ENCODE data around the gene GPBP1. TPM values are rescaled to one million over a fixed set of nuclear protein-coding genes. Genes with fewer than 3 reads are reported as not detected.

GPBP1 gene
- total and polyA plus RNA-seq, 12 donors: 38.7 to 131 (median 81.7) TPM

GRCh38 chr5:57246426-57246825, 72.6 kb downstream of the GPBP1 start:
- intact Hi-C loops (cut with DNase I): no loop called here
- WGBS, 4 donors: 91 to 97% (median 96%) methylated on average over 2 of the region's 2 CpGs
- Histone ChIP-seq H3K27me3 (no peaks in the 10 kb centered on the region), H3K27ac (no peak overlapping the region), H3K4me1 (replicated peaks in 1 of 2) (peaks cover 0 to 9% of the 10 kb centered on the region in 2 donors), H3K4me3 (no peak overlapping the region), H3K9me3 (replicated peaks in 1 of 3) (no peaks in the 10 kb centered on the region), H3K36me3 (replicated peaks in 1 of 2) (peaks cover 0 to 33% of the 10 kb centered on the region in 2 donors)
- TF ChIP-seq POLR2A (IDR thresholded peaks at IDR 0.05): no peak
- TF ChIP-seq, protein P1, sequence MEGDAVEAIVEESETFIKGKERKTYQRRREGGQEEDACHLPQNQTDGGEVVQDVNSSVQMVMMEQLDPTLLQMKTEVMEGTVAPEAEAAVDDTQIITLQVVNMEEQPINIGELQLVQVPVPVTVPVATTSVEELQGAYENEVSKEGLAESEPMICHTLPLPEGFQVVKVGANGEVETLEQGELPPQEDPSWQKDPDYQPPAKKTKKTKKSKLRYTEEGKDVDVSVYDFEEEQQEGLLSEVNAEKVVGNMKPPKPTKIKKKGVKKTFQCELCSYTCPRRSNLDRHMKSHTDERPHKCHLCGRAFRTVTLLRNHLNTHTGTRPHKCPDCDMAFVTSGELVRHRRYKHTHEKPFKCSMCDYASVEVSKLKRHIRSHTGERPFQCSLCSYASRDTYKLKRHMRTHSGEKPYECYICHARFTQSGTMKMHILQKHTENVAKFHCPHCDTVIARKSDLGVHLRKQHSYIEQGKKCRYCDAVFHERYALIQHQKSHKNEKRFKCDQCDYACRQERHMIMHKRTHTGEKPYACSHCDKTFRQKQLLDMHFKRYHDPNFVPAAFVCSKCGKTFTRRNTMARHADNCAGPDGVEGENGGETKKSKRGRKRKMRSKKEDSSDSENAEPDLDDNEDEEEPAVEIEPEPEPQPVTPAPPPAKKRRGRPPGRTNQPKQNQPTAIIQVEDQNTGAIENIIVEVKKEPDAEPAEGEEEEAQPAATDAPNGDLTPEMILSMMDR (IDR thresholded peaks at IDR 0.05): no peak
- DNase-seq: no peak

- intact Hi-C loops (cut with DNase I): no loop called here
- 81 to 100% (median 92%) methylated on average over 2 of the region's 2 CpGs for WGBS, 4 donors
- H3K36me3 ChIP-seq (replicated peaks in 1 of 2): peaks cover 0 to 44% of the 10 kb centered on the region in 2 donors
These were observed 73.9 kb downstream of the GPBP1 start for GRCh38 chr5:57247765-57248164.

GRCh38 chr5:57249265-57249874, 75.5 kb downstream of the GPBP1 start:
- TF ChIP-seq POLR2A (IDR thresholded peaks at IDR 0.05): no peak
- TF ChIP-seq, protein P1 (IDR thresholded peaks at IDR 0.05): no peak
- intact Hi-C loops (cut with DNase I): no loop called here
- peaks cover 0 to 9% of the 10 kb centered on the region in 2 donors for H3K4me1 ChIP-seq (replicated peaks in 1 of 2)
- H3K27ac ChIP-seq: peak overlapping the region; percentile 0 to 29 (median 15)
- H3K36me3 ChIP-seq (replicated peaks in 1 of 2): peaks cover 0 to 53% of the 10 kb centered on the region in 2 donors
- H3K27me3 ChIP-seq: no peaks in the 10 kb centered on the region
- 48 to 51% (median 50%) methylated on average over 6 to 8 of the region's 8 CpGs for WGBS, 4 donors
- H3K9me3 ChIP-seq (replicated peaks in 1 of 3): no peaks in the 10 kb centered on the region
- no peak overlapping the region for H3K4me3 ChIP-seq
- no peak for DNase-seq

More at GRCh38 chr5:57247765-57248164, 73.9 kb downstream of the GPBP1 start:
- no peak overlapping the region for H3K27ac ChIP-seq
- no peaks in the 10 kb centered on the region for H3K27me3 ChIP-seq
- no peak for DNase-seq
- H3K4me1 ChIP-seq (replicated peaks in 1 of 2): peaks cover 0 to 9% of the 10 kb centered on the region in 2 donors
- TF ChIP-seq, protein P1 (IDR thresholded peaks at IDR 0.05): no peak
- no peak for TF ChIP-seq POLR2A (IDR thresholded peaks at IDR 0.05)
- no peaks in the 10 kb centered on the region for H3K9me3 ChIP-seq (replicated peaks in 1 of 3)
- no peak overlapping the region for H3K4me3 ChIP-seq

DNA sequence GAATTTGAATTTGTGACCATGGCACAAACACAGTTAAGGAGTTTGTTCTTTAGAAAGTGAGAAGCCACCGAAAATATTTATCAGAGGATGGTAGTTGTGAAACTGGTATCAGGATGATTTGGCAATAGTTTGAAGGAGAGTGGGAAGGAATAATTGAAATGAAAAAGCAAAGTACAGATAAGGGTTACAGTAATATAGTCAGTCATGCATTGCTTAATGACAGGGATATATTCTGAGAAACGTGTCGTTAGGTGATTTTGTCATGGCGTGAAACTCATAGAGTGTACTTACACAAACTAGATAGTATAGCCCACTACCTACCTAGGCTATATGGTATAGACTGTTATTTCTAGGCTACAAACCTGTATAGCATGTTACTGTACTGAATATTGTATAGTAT, 84.2 kb downstream of the GPBP1 start:
- Histone ChIP-seq H3K27me3 (no peaks in the 10 kb centered on the region), H3K4me1 (replicated peaks in 1 of 2) (peaks cover 0 to 19% of the 10 kb centered on the region in 2 donors), H3K4me3 (no peak overlapping the region), H3K9me3 (replicated peaks in 1 of 3) (no peaks in the 10 kb centered on the region), H3K36me3 (replicated peaks in 1 of 2) (peaks cover 0 to 41% of the 10 kb centered on the region in 2 donors), H3K27ac (no peak overlapping the region)
- TF ChIP-seq, protein P1 (IDR thresholded peaks at IDR 0.05): no peak
- TF ChIP-seq POLR2A (IDR thresholded peaks at IDR 0.05): no peak
- intact Hi-C loops (cut with DNase I): no loop called here
- 55 to 67% (median 57%) methylated on average over 4 of the region's 4 CpGs for WGBS, 4 donors
- DNase-seq: no peak

Data from adrenal gland (tissue), 12 donors.